ENCODE data around the gene ITPKA. TPM values are rescaled to one million over a fixed set of nuclear protein-coding genes. Genes with fewer than 3 reads are reported as not detected.

The ITPKA gene
- total RNA-seq, 1 experiment from 2014 or later = 4.3 TPM

- H3K9me3 ChIP-seq (ENCODE audit: low read depth, low read length, poor library complexity, severe bottlenecking) = no peaks in the 10 kb centered on the region
- no peak overlapping the region for H3K27ac ChIP-seq (ENCODE audit: low read depth, low read length, poor library complexity, severe bottlenecking)
- H3K4me3 ChIP-seq (ENCODE audit: low read depth, low read length, poor library complexity, severe bottlenecking) = no peak overlapping the region
- no peak for TF ChIP-seq EZH2 (IDR thresholded peaks at IDR 0.05; ENCODE audit: borderline replicate concordance, low read depth, low read length, poor library complexity, severe bottlenecking)
- no peak for TF ChIP-seq CTCF (conservative IDR thresholded peaks at IDR 0.05; ENCODE audit: low read depth, low read length)
- no TSS peak for BruUV-seq (replicated peaks)
- H3K4me1 ChIP-seq (ENCODE audit: insufficient read depth, low read length, poor library complexity, severe bottlenecking) = peaks cover 22% of the 10 kb centered on the region
- ChIA-PET POLR2A (ENCODE audit: low non-redundant PET) (no interaction called here), CTCF (no interaction called here)
- peak; percentile 61 for DNase-seq (ENCODE audit: low spot score)
- intact Hi-C loops (cut with micrococcal nuclease; ENCODE audit: unreplicated experiment) = no loop called here
- no peaks in the 10 kb centered on the region for H3K27me3 ChIP-seq (replicated peaks; ENCODE audit: insufficient read depth, low read depth, low read length, poor library complexity)
- H3K36me3 ChIP-seq (ENCODE audit: insufficient read depth, low read length, poor library complexity, severe bottlenecking) = no peaks in the 10 kb centered on the region
Observed at GRCh38 chr15:41499109-41499851, 5.6 kb downstream of the ITPKA start.

- ChIA-PET CTCF (no interaction called here), POLR2A (ENCODE audit: low non-redundant PET) (no interaction called here)
- Histone ChIP-seq H3K4me1 (ENCODE audit: insufficient read depth, low read length, poor library complexity, severe bottlenecking) (peaks cover 20% of the 10 kb centered on the region), H3K27ac (ENCODE audit: low read depth, low read length, poor library complexity, severe bottlenecking) (no peak overlapping the region), H3K27me3 (replicated peaks; ENCODE audit: insufficient read depth, low read depth, low read length, poor library complexity) (no peaks in the 10 kb centered on the region), H3K9me3 (ENCODE audit: low read depth, low read length, poor library complexity, severe bottlenecking) (no peaks in the 10 kb centered on the region), H3K36me3 (ENCODE audit: insufficient read depth, low read length, poor library complexity, severe bottlenecking) (no peaks in the 10 kb centered on the region), H3K4me3 (ENCODE audit: low read depth, low read length, poor library complexity, severe bottlenecking) (peak overlapping the region; percentile 45)
- TF ChIP-seq CTCF (conservative IDR thresholded peaks at IDR 0.05; ENCODE audit: low read depth, low read length) = no peak
- no peak for TF ChIP-seq EZH2 (IDR thresholded peaks at IDR 0.05; ENCODE audit: borderline replicate concordance, low read depth, low read length, poor library complexity, severe bottlenecking)
- intact Hi-C loops (cut with micrococcal nuclease; ENCODE audit: unreplicated experiment) = no loop called here
- peak; percentile 89 for DNase-seq (ENCODE audit: low spot score)
- BruUV-seq (replicated peaks) = no TSS peak
Observed at GRCh38 chr15:41501191-41501917, 7.7 kb downstream of the ITPKA start.

GRCh38 chr15:41501931-41502794, 8.5 kb downstream of the ITPKA start:
- Histone ChIP-seq H3K4me3 (ENCODE audit: low read depth, low read length, poor library complexity, severe bottlenecking) (peak overlapping the region; percentile 45), H3K36me3 (ENCODE audit: insufficient read depth, low read length, poor library complexity, severe bottlenecking) (no peaks in the 10 kb centered on the region), H3K4me1 (ENCODE audit: insufficient read depth, low read length, poor library complexity, severe bottlenecking) (peaks cover 20% of the 10 kb centered on the region), H3K9me3 (ENCODE audit: low read depth, low read length, poor library complexity, severe bottlenecking) (no peaks in the 10 kb centered on the region), H3K27me3 (replicated peaks; ENCODE audit: insufficient read depth, low read depth, low read length, poor library complexity) (no peaks in the 10 kb centered on the region), H3K27ac (ENCODE audit: low read depth, low read length, poor library complexity, severe bottlenecking) (no peak overlapping the region)
- ChIA-PET CTCF (no interaction called here), POLR2A (ENCODE audit: low non-redundant PET) (no interaction called here)
- DNase-seq (ENCODE audit: low spot score) = no peak
- intact Hi-C loops (cut with micrococcal nuclease; ENCODE audit: unreplicated experiment) = no loop called here
- TF ChIP-seq EZH2 (IDR thresholded peaks at IDR 0.05; ENCODE audit: borderline replicate concordance, low read depth, low read length, poor library complexity, severe bottlenecking) (no peak), CTCF (conservative IDR thresholded peaks at IDR 0.05; ENCODE audit: low read depth, low read length) (no peak)
- BruUV-seq (replicated peaks) = no TSS peak
